K562 (cell line): ENCODE measurements around the gene TSR3. TPM values are rescaled to one million over a fixed set of nuclear protein-coding genes. Genes with fewer than 3 reads are reported as not detected.
A peak's percentile ranks its signal among the peaks of the same experiment; 100 is the strongest.

Source experiments
- ASH1L ChIP-seq: fragments of 450-650 bp; IDR thresholded peaks from 2 replicates; pipeline ENCODE4 v1.6.1; 2018; ENCODE audit warnings: borderline replicate concordance, mild to moderate bottlenecking, low read depth; ENCODE audit not compliant: partially characterized antibody
- C11orf30 ChIP-seq: fragments of 450-650 bp; IDR thresholded peaks from 2 replicates; pipeline ENCODE4 v1.6.1; 2016; ENCODE audit warnings: low read depth, mild to moderate bottlenecking
- CHD4 ChIP-seq: fragments of 200-600 bp; sonication (generic); IDR thresholded peaks from 3 replicates; pipeline ENCODE4 v1.6.1; 2012; ENCODE audit warnings: low read depth, mild to moderate bottlenecking, mixed read lengths, low read length, inconsistent platforms; ENCODE audit not compliant: insufficient read depth, insufficient replicate concordance, poor library complexity, severe bottlenecking
- CREB1 ChIP-seq, 2 experiments: sonication (generic) in 1 of 2; formaldehyde crosslinking in 1 of 2; IDR thresholded peaks; 2 replicates each; pipeline versions ENCODE4 v1.6.1 to v1.8.0; 2012 to 2022; ENCODE audit warnings: inconsistent platforms in 1 of 2, mild to moderate bottlenecking in 1 of 2, missing genetic modification reagents in 1 of 2, moderate library complexity in 1 of 2
- CREM ChIP-seq: IDR thresholded peaks from 2 replicates; pipeline ENCODE4 v1.6.1; 2014; ENCODE audit warnings: antibody characterized with exemption, low read depth
- E2F6 ChIP-seq, 2 experiments: IDR thresholded peaks; 2 replicates each; pipeline ENCODE4 v1.6.1; 2011; ENCODE audit warnings: borderline replicate concordance in 1 of 2, control low read depth in 1 of 2, low read depth in 1 of 2, low read length in 1 of 2, mild to moderate bottlenecking in 1 of 2, mixed read lengths in 1 of 2, moderate library complexity in 1 of 2; ENCODE audit not compliant: insufficient read depth in 1 of 2, insufficient read length in 1 of 2, poor library complexity in 1 of 2, severe bottlenecking in 1 of 2; ENCODE audit errors: extremely low read depth in 1 of 2
- EGR1 ChIP-seq: fragments of 450-650 bp; conservative IDR thresholded peaks from 2 replicates; pipeline ENCODE4 v1.6.1; 2017; ENCODE audit warnings: mild to moderate bottlenecking
- ELF4 ChIP-seq: fragments of 450-650 bp; formaldehyde crosslinking; IDR thresholded peaks from 2 replicates; pipeline ENCODE4 v1.4.0; 2022; ENCODE audit warnings: missing genetic modification characterization
- GATA2 ChIP-seq: sonication (generic); formaldehyde crosslinking; IDR thresholded peaks from 2 replicates; pipeline ENCODE4 v1.4.0; 2020; ENCODE audit warnings: mild to moderate bottlenecking, missing genetic modification reagents
- HDAC1 ChIP-seq, 2 experiments: fragments of 450-650 bp; IDR thresholded peaks; 2 replicates each; pipeline ENCODE4 v1.6.1; 2016 to 2017; ENCODE audit warnings: inconsistent platforms in 1 of 2, mild to moderate bottlenecking in 1 of 2, moderate library complexity in 1 of 2
- HLTF ChIP-seq: fragments of 450-650 bp; IDR thresholded peaks from 2 replicates; pipeline ENCODE4 v1.6.1; 2016
- HNRNPLL ChIP-seq: fragments of 200-400 bp; formaldehyde crosslinking; IDR thresholded peaks from 2 replicates; pipeline ENCODE4 v1.6.1; 2017; ENCODE audit warnings: low read length, low read depth, mild to moderate bottlenecking; ENCODE audit not compliant: poor library complexity, severe bottlenecking
- MAZ ChIP-seq, 2 experiments: fragments of 450-650 bp in 1 of 2; sonication (generic) in 1 of 2; formaldehyde crosslinking; IDR thresholded peaks in 1 of 2; conservative IDR thresholded peaks in 1 of 2; 2 replicates each; pipeline versions ENCODE4 v1.4.0 to v1.5.0; 2020; ENCODE audit warnings: mild to moderate bottlenecking in 1 of 2, missing genetic modification reagents in 1 of 2
- MNT ChIP-seq, 2 experiments: fragments of 450-650 bp; conservative IDR thresholded peaks; 2 replicates each; pipeline ENCODE4 v1.6.1; 2017; ENCODE audit warnings: mild to moderate bottlenecking in 2 of 2, moderate library complexity in 2 of 2
- MYC ChIP-seq, 2 experiments: fragments of 250-450 bp in 1 of 2; sonication (Bioruptor Pico) in 1 of 2; IDR thresholded peaks; 2 replicates each; pipeline versions ENCODE4 v1.5.1 to v1.6.1; 2012 to 2021; ENCODE audit warnings: low read depth in 2 of 2, borderline replicate concordance in 1 of 2, improper control_type of control experiment in 1 of 2, low read length in 1 of 2, mild to moderate bottlenecking in 1 of 2, moderate library complexity in 1 of 2
- NEUROD1 ChIP-seq: fragments of 150-350 bp; IDR thresholded peaks from 2 replicates; pipeline ENCODE4 v1.6.1; 2014; ENCODE audit warnings: borderline replicate concordance, low read length, low read depth; ENCODE audit not compliant: partially characterized antibody
- NRF1 ChIP-seq, 2 experiments: fragments of 450-650 bp; IDR thresholded peaks in 1 of 2; conservative IDR thresholded peaks in 1 of 2; 2 replicates each; pipeline ENCODE4 v1.6.1; 2014; ENCODE audit warnings: mild to moderate bottlenecking in 2 of 2
- PURB ChIP-seq: sonication (generic); formaldehyde crosslinking; IDR thresholded peaks from 2 replicates; pipeline ENCODE4 v1.9.0; 2021; ENCODE audit warnings: low read depth, mild to moderate bottlenecking, missing genetic modification reagents
- RAD51 ChIP-seq: fragments of 450-650 bp; IDR thresholded peaks from 2 replicates; pipeline ENCODE4 v1.7.1; 2016; ENCODE audit warnings: low read depth, mild to moderate bottlenecking, borderline replicate concordance
- SIN3A ChIP-seq, 2 experiments: fragments of 150-350 bp in 1 of 2; IDR thresholded peaks; 2 replicates each; pipeline ENCODE4 v1.6.1; 2011 to 2016; ENCODE audit warnings: borderline replicate concordance in 2 of 2, low read depth in 2 of 2, low read length in 2 of 2, mild to moderate bottlenecking in 2 of 2, moderate library complexity in 2 of 2; ENCODE audit not compliant: control insufficient read depth in 1 of 2
- SIRT6 ChIP-seq: IDR thresholded peaks from one replicate; pipeline ENCODE4 v1.6.1; 2012; ENCODE audit warnings: low read depth, mild to moderate bottlenecking, control low read depth, inconsistent platforms, low read length, moderate library complexity
- ZNF316 ChIP-seq: fragments of 450-650 bp; IDR thresholded peaks from 2 replicates; pipeline ENCODE4 v1.6.1; 2016
- ZNF507 ChIP-seq: conservative IDR thresholded peaks from 2 replicates; pipeline ENCODE4 v1.6.1; 2017; ENCODE audit warnings: missing genetic modification characterization, missing compliant biosample characterization
- polyA plus RNA-seq, 8 experiments: library from polyadenylated mRNA; depleted of rRNA in 4 of 8; stranded (reverse) in 5 of 8; unstranded in 3 of 8; fragments of >200 nt; fragmentation: Nextera tagmentation in 2 of 8; fragmentation: Illumina TruSeq in 1 of 8; extraction: Ambion mirVana in 2 of 8; extraction: Trizol in 1 of 8; gene quantifications; 2 replicates each; pipeline versions ENCODE4 v1.2.1 to v1.2.3, GENCODE V29; 2011 to 2014; ENCODE audit warnings: inconsistent platforms in 1 of 8, missing spikeins in 1 of 8
- total RNA-seq, 7 experiments: library from RNA; depleted of rRNA in 6 of 7; stranded (reverse); fragments of >200 nt in 6 of 7; fragmentation: Illumina TruSeq in 2 of 7; extraction: Trizol in 2 of 7; gene quantifications; 2 replicates each; pipeline versions ENCODE4 v1.2.1 to v1.2.3, GENCODE V29; 2011 to 2021; ENCODE audit warnings: low replicate concordance in 1 of 7

Gene TSR3
- total and polyA plus RNA-seq, 9 of the 15 experiments (the other 6 are each of a cell fraction or from before 2014, with no cell fraction given): 1.5 to 74.8 (median 16.5) TPM

GRCh38 chr16:1342526-1343427 lies 8.9 kb downstream of the TSR3 start (continued):
- peak in 1 of 2 experiments; percentile 61; a peak in 3 of 4 replicates for TF ChIP-seq MNT (conservative IDR thresholded peaks at IDR 0.05)
- TF ChIP-seq NRF1 (conservative IDR thresholded peaks at IDR 0.05 in 1 of 2, IDR thresholded peaks at IDR 0.05 in 1 of 2): peak; percentile 80 to 82
- TF ChIP-seq C11orf30: peak; percentile 82
- TF ChIP-seq CREM: peak; percentile 75
- no peak for TF ChIP-seq ZNF507 (tag)
- peak; percentile 96 for TF ChIP-seq EGR1
- TF ChIP-seq HLTF: 0 out of 2 replicates have a peak, but pooled peaks have one; percentile 26
- TF ChIP-seq CREB1 (IDR thresholded peaks at IDR 0.05): peak; percentile 48; the same call in 1 of the 2 replicates
- peak; percentile 40; the same call in 1 of the 2 replicates for TF ChIP-seq CREB1 (CRISPR knock-in tag; IDR thresholded peaks at IDR 0.05)
- peak; percentile 39 to 76; a peak in 2 of 4 replicates for TF ChIP-seq MAZ (CRISPR knock-in tag; conservative IDR thresholded peaks at IDR 0.05 in 1 of 2, IDR thresholded peaks at IDR 0.05 in 1 of 2)
- TF ChIP-seq HNRNPLL: peak; percentile 50
- TF ChIP-seq ZNF316: peak; percentile 71
- TF ChIP-seq SIN3A (IDR thresholded peaks at IDR 0.05; ENCODE audit: borderline replicate concordance in 2 of 2, control insufficient read depth in 1 of 2, low read depth in 2 of 2, low read length in 2 of 2): peak in 1 of 2 experiments; percentile 59; a peak in 1 of 4 replicates
- no peak for TF ChIP-seq SIRT6
- TF ChIP-seq MYC (IDR thresholded peaks at IDR 0.05; ENCODE audit: low read depth, low read length): 0 out of 2 replicates have a peak, but pooled peaks have one; percentile 29
- TF ChIP-seq MYC (CRISPR knock-in tag; IDR thresholded peaks at IDR 0.05; ENCODE audit: borderline replicate concordance, low read depth): no peak
- TF ChIP-seq E2F6 (IDR thresholded peaks at IDR 0.05; ENCODE audit: borderline replicate concordance in 1 of 2, extremely low read depth in 1 of 2, insufficient read depth in 1 of 2, insufficient read length in 1 of 2, low read depth in 1 of 2, low read length in 1 of 2, poor library complexity in 1 of 2, severe bottlenecking in 1 of 2): peak in 1 of 2 experiments; percentile 39
- peak; percentile 66 for TF ChIP-seq NEUROD1
- no peak for TF ChIP-seq PURB (CRISPR knock-in tag)
- no peak for TF ChIP-seq GATA2
- TF ChIP-seq HDAC1 (IDR thresholded peaks at IDR 0.05): peak in 1 of 2 experiments; percentile 61; a peak in 1 of 4 replicates
- no peak for TF ChIP-seq CHD4
- 0 out of 2 replicates have a peak, but pooled peaks have one; percentile 61 for TF ChIP-seq ELF4 (CRISPR knock-in tag)
- no peak for TF ChIP-seq RAD51
- peak; percentile 75 for TF ChIP-seq ASH1L
